ENCODE measurements around the gene PPP2R3B.

DNA sequence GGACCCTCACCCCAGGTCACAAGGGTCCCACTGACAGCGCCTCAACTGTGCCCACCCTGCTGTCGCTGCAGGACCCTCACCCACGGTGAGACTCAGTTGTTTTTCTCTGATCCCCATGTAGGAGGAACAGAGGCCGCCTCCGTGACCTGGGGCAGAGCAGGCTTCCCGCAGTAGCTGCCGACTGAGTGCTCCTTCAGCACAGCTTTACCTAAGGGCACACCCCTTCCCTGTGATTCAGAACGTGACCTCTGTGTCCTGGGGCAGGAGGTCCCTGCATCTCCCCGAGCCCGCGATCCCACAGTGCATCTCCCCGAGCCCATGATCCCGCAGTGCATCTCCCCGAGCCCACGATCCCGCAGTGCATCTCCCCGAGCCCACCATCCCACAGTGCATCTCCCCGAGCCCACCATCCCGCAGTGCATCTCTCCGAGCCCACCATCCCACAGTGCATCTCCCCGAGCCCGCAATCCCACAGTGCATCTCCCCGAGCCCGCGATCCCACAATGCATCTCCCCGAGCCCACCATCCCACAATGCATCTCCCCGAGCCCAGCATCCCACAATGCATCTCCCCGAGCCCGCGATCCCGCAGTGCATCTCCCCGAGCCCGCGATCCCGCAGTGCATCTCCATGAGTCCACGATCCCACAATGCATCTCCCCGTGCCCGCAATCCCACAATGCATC is 23.6 kb downstream of the PPP2R3B start:
- TF ChIP-seq, protein P1, sequence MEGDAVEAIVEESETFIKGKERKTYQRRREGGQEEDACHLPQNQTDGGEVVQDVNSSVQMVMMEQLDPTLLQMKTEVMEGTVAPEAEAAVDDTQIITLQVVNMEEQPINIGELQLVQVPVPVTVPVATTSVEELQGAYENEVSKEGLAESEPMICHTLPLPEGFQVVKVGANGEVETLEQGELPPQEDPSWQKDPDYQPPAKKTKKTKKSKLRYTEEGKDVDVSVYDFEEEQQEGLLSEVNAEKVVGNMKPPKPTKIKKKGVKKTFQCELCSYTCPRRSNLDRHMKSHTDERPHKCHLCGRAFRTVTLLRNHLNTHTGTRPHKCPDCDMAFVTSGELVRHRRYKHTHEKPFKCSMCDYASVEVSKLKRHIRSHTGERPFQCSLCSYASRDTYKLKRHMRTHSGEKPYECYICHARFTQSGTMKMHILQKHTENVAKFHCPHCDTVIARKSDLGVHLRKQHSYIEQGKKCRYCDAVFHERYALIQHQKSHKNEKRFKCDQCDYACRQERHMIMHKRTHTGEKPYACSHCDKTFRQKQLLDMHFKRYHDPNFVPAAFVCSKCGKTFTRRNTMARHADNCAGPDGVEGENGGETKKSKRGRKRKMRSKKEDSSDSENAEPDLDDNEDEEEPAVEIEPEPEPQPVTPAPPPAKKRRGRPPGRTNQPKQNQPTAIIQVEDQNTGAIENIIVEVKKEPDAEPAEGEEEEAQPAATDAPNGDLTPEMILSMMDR (IDR thresholded peaks at IDR 0.05): no peak
- no peak for TF ChIP-seq POLR2A (IDR thresholded peaks at IDR 0.05)

Measured in testis (tissue), 2 donors.